GM19025 (cell line): ENCODE measurements around the gene SMAD3.
"Not testable (repeated sequence)": the region's sequence is repeated elsewhere in the genome, so short reads cannot be mapped to it uniquely, and the experiment has no call there.

Experiments
- ATAC-seq: cut with Tn5 transposase; IDR thresholded peaks from one replicate; pipeline ENCODE4 v1.9.1; 2021; ENCODE audit warnings: mild to moderate bottlenecking, low read depth, moderate library complexity; ENCODE audit not compliant: unreplicated experiment

Gene SMAD3

GRCh38 chr15:67123291-67123690 is 57.9 kb downstream of the SMAD3 start:
- not testable (repeated sequence) for ATAC-seq

- ATAC-seq: no peak
Observed at GRCh38 chr15:67124111-67124510, 58.7 kb downstream of the SMAD3 start.

DNA sequence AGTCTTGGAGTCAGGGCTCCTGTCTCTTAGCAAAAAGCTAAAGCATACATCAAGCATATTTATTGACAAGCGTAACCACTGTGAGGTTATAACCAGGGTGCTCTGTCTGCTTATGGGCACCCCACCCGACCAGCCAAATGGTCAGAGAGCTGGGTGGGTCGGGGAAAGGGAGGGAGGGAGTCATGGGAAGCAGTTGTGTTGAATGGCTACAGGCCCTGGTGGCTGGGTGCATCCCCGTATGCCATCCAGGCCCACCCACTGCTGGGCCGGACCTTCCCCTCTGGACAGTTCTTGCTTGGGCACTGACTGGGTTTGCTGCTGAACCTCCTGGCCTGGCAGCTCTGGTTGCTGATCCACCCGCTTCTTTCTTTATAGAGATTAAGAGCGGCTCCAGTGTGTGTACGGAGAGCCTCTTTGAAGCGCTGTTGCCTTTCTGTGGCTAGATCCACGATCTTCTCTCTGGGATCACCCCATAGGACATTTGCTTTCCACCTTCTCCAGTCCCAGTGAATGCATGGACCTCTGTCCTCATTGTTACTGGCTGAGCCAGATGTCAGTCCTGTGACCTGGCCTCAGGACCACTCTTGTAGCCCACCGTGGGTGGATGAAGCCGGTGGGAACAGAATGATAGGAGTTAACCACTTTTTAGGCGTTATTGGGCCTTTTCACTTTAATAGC is 59.6 kb downstream of the SMAD3 start:
- no peak for ATAC-seq

DNA sequence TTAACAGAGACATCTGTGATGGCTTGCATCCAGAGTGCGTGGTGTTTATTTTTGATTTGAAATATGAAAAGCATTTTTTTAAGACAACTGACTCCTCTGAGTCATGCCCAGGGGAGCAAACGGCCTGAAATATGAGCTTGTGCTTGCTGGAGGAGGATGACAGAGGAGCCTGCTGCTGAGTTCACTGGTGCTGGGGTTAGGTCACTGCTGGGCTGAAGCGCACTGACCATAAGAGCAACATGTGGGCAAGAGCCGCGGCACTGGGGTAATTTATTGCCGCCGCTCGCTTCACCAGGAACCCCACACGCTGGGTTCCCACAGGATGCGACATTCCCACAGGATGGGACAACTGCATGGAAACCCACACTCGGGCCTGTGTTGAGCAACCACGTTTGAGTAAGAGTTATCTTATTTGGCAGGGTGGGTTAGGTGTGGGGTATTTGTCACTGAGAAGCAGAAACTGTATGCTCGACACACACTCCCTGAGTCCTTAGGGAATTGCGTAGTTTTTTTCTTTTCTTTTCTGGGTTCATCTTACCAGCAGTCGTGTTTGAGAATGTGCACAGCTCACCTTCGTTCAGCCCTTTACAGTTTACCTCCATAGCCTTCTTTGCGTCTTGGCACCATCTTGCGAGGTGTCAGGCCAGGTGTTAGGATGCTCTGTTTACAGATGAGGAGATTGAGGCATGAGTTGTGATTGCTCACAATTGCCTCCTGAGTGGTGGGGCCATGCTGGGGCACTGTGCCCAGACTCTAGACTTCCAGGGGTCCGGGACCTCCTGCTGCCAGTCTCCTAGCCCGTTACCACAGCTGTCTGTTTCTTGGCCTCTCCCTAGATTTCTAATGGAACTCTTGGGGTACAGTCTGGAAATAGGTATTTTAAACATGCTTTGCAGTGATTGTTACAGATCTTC is 60.4 kb downstream of the SMAD3 start:
- no peak for ATAC-seq

DNA sequence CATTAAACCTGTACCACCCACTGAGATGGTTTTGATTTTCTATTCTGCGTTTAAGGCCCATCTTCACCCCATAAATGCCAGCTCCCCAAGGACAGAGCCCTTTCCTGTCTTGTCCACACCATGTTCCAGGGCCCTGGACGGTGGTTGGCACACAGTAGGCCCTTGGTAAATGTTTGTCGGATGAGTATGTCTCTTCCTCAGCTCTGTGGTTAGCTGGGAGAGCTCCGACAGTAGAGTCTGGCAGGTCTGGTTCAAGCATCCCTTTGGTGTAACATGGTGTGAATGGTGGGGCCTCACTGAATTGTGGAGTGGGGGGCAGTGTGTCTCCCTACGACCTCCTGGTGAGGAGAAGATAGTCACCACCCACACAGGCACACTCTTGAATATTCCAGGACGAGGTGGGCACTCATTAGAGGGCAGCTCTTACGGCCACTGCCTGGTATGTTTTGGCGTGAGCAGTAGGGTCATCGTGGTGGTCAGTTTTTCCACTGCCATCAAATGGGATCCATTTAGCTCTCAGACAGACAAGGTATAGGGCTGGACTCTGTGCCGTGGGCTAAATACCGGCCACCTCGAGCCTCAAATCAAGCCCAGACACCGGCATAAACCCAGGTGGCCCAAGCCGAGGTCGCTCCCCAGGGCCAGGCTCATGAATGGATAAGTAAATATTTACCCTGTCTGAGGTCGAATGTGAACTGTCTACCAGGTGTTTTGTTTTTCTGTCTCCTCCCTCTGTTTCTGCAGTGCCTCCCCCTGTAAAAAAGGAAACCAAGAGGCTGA is 61.3 kb downstream of the SMAD3 start:
- no peak for ATAC-seq

- no peak for ATAC-seq
Observed at GRCh38 chr15:67127331-67127664, 61.9 kb downstream of the SMAD3 start.

- no peak for ATAC-seq
Observed at GRCh38 chr15:67127965-67128364, 62.6 kb downstream of the SMAD3 start.

GRCh38 chr15:67130166-67130565 is 64.8 kb downstream of the SMAD3 start:
- no peak for ATAC-seq

GRCh38 chr15:67130673-67131601 is 65.5 kb downstream of the SMAD3 start:
- no peak for ATAC-seq

DNA sequence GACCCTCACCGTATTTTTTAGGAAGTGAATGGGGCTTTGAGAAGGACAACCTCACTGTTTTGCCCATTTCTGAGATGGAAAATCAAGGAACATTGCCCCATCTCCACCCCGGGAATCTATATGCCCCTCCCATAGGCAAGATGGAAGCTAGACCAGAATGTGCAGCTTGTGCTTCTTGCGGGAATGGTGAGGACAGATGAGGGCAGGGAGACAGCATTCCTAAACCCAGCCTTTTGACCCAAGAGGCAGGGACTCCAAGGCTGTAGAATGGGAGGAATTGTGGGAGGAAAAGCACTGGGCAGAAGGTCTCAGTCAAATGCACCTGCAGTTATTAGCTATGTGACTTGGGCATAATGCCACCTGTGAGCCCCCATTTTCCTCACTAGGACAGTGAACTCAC is 66.9 kb downstream of the SMAD3 start:
- ATAC-seq: no peak

DNA sequence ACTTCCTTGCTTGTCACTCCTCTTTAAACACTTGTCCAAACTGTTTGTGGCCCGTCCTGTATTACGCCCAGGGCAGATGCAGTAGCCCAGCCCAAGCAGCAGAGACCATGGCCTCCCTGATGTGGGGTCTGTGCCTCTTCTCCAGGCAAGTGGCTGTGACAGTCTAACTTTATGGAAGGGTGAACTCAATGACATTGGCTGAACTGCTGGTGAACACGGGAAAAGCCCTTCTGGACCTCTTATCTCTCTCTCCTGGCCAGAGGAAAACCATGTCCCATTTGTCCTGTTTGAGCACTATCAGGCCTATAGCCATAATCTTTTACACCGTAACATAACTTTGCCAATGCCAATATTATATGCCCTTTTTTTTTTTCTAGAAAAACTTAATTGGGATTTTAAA is 67.6 kb downstream of the SMAD3 start:
- ATAC-seq: no peak

GRCh38 chr15:67133738-67134066 is 68.3 kb downstream of the SMAD3 start:
- ATAC-seq: no peak

GRCh38 chr15:67134067-67134838 is 68.9 kb downstream of the SMAD3 start:
- ATAC-seq: no peak

DNA sequence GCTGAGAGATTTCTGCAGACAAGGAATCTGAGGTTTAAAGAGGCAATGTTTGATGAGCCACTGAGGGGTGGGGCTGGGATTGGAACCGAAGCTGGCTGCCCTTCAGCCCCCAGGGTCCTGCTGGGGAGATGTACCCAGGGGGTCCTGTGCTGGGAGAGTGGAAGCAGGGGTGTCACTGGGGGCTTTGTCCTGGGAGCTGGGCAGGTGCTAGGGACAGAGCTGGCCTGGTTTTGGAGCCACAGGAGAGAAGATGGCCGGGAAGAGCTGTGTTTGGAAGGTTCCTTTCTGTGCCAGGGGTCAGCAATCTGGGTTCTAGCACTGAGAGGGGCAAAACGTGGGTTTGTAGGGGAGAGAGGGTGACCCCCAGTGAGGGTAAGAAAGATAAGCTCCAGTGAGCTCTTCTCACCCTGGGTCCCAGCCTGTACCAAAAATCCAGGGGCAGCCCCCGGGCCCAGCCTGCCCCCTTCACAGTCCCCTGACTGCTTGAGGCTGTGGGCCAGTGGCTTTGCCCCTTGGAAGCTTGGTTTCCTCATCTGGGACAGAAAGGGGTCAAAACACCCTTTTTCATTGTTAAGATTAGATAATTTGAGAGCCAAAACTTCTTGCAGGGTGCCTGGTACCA is 69.6 kb downstream of the SMAD3 start:
- ATAC-seq: no peak

DNA sequence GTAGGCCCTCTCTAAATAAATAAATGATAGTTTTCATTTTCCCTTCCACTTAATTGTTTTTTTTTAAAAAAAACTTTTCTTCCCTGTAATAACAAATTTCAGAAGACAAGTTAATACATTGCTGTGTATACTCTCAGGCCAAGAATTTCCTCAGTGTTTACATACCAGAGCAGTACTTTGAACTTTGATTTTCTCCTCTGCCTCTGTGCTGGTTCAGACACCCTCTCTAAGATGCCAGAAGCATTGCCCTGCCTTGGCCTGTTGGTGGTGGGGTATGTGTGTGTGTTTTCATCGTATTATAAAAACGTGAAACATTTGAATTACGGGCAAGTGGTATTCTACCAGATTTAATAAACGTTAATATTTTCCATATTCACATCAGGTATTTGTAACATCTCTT is 70.1 kb downstream of the SMAD3 start:
- ATAC-seq: no peak

GRCh38 chr15:67136802-67137201 is 71.4 kb downstream of the SMAD3 start:
- no peak for ATAC-seq

- no peak for ATAC-seq
Observed at GRCh38 chr15:67137319-67137718, 71.9 kb downstream of the SMAD3 start.

- no peak for ATAC-seq
Observed at GRCh38 chr15:67137951-67138848, 72.8 kb downstream of the SMAD3 start.
